Uterus (tissue), 4 donors: Measurements from ENCODE around the gene CTSK. TPM values are rescaled to one million over a fixed set of nuclear protein-coding genes. Genes with fewer than 3 reads are reported as not detected.
"Not testable (repeated sequence)": the region's sequence is repeated elsewhere in the genome, so short reads cannot be mapped to it uniquely, and the experiment has no call there.

Source experiments
- DNase-seq, 2 donors: peaks; one replicate each; pipeline ENCODE4 v3.0.0-alpha.2; 2019 to 2020
- H3K27ac ChIP-seq, 2 donors: fragments of 200-600 bp; sonication (generic); 1 replicate in 1 of 2; 2 replicates in 1 of 2; pipeline ENCODE4 v1.5.1; 2016 to 2018
- H3K27me3 ChIP-seq, 2 donors: fragments of 200-600 bp; sonication (generic); one replicate each; pipeline ENCODE4 v1.5.1; 2018 to 2019; ENCODE audit warnings: control low read depth in 1 of 2
- H3K36me3 ChIP-seq, 2 donors: fragments of 200-600 bp; sonication (generic); one replicate each; pipeline ENCODE4 v1.5.1; 2019; ENCODE audit warnings: control low read depth in 1 of 2
- H3K4me1 ChIP-seq, 2 donors: fragments of 200-600 bp; sonication (generic); one replicate each; pipeline ENCODE4 v1.5.1; 2018 to 2019; ENCODE audit warnings: control low read depth in 1 of 2
- H3K4me3 ChIP-seq, 2 donors: fragments of 200-600 bp; sonication (generic); 1 replicate in 1 of 2; 2 replicates in 1 of 2; pipeline ENCODE4 v1.5.1; 2018 to 2019; ENCODE audit warnings: mild to moderate bottlenecking in 1 of 2
- H3K9me3 ChIP-seq, 2 donors: fragments of 200-600 bp; sonication (generic); one replicate each; pipeline ENCODE4 v1.5.1; 2019; ENCODE audit warnings: control low read depth in 1 of 2
- POLR2A ChIP-seq, 2 donors: fragments of 450-650 bp; IDR thresholded peaks; one replicate each; pipeline ENCODE4 v1.6.1; 2016; ENCODE audit warnings: antibody characterized with exemption in 2 of 2, mild to moderate bottlenecking in 1 of 2, moderate library complexity in 1 of 2
- intact Hi-C: fragments of 100-400 bp; cut with DNase I; formaldehyde crosslinking; loops from one replicate; pipeline ENCODE4 v1.15.1; 2023; ENCODE audit warnings: low total_unique reads
- total RNA-seq, 4 donors: library from RNA; depleted of rRNA in 3 of 4; stranded (reverse); fragments of >200 nt in 3 of 4; gene quantifications; one replicate each; pipeline versions ENCODE4 v1.1.0 to v1.2.4, GENCODE V29; 2014 to 2023
- TF ChIP-seq, protein P1 (sequence below), 4 experiments: fragments of 200-600 bp in 2 of 4; fragments of 450-650 bp in 2 of 4; sonication (generic) in 2 of 4; IDR thresholded peaks; one replicate each; pipeline ENCODE4 v1.5.1; 2016 to 2019; ENCODE audit warnings: antibody characterized with exemption in 4 of 4, mild to moderate bottlenecking in 2 of 4, moderate library complexity in 1 of 4
- donor health status: DM: yes; HTN: yes; CAD: no.

CTSK gene
- total RNA-seq, 4 donors from 2014 or later: 83.5 to 168 (median 114) TPM

DNA sequence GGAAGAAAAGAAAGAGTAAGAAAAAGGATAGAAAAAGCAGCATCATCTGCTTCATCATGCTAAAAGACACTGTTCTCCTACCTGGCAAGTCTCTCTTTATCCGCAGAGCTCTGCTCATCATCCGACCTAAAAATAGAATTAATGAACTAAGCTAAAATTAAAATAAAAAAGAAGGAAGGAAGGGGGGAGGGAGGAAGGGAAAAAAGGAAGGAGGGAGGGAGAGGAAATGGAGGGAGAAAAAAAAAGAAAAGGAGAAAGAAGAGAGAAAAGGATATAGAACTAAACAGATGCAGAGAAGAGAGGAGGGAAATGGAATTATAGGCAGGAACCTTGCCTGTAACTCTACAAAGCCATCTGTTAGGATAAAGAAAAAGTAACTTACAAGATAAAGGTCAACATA, 34.3 kb upstream of the CTSK start:
- H3K4me3 ChIP-seq: no peak overlapping the region
- H3K27me3 ChIP-seq: no peaks in the 10 kb centered on the region
- H3K36me3 ChIP-seq: no peaks in the 10 kb centered on the region
- no peaks in the 10 kb centered on the region for H3K4me1 ChIP-seq
- H3K27ac ChIP-seq: peak overlapping the region in 1 of 2 donors; percentile 24
- intact Hi-C loops: no loop called here
- no peak for DNase-seq
- H3K9me3 ChIP-seq: no peaks in the 10 kb centered on the region
- TF ChIP-seq POLR2A (IDR thresholded peaks at IDR 0.05): no peak
- TF ChIP-seq, protein P1, sequence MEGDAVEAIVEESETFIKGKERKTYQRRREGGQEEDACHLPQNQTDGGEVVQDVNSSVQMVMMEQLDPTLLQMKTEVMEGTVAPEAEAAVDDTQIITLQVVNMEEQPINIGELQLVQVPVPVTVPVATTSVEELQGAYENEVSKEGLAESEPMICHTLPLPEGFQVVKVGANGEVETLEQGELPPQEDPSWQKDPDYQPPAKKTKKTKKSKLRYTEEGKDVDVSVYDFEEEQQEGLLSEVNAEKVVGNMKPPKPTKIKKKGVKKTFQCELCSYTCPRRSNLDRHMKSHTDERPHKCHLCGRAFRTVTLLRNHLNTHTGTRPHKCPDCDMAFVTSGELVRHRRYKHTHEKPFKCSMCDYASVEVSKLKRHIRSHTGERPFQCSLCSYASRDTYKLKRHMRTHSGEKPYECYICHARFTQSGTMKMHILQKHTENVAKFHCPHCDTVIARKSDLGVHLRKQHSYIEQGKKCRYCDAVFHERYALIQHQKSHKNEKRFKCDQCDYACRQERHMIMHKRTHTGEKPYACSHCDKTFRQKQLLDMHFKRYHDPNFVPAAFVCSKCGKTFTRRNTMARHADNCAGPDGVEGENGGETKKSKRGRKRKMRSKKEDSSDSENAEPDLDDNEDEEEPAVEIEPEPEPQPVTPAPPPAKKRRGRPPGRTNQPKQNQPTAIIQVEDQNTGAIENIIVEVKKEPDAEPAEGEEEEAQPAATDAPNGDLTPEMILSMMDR (IDR thresholded peaks at IDR 0.05): no peak

DNA sequence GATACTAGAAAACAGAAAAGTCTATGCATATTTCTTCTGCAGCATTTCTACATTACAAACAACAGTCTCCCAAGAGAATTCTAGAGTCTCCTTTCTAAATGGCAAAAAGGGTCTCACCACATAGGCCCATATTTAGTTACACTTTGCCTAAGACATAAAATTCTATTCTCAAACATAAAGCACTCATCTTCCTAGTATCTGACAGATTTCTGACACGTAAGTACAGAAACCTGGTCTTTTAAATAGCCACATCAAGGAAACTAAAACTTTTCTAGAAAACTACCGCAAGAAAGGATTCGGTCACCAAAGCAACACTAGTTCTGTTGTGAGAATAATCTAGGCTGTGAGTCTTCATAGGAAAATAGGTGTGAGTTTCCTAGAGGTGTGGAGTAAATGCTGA, 33.6 kb upstream of the CTSK start:
- intact Hi-C loops: no loop called here
- no peak overlapping the region for H3K4me3 ChIP-seq
- no peaks in the 10 kb centered on the region for H3K36me3 ChIP-seq
- H3K4me1 ChIP-seq: no peaks in the 10 kb centered on the region
- TF ChIP-seq POLR2A (IDR thresholded peaks at IDR 0.05): no peak
- TF ChIP-seq, protein P1 (IDR thresholded peaks at IDR 0.05): no peak
- no peaks in the 10 kb centered on the region for H3K9me3 ChIP-seq
- H3K27ac ChIP-seq: no peak overlapping the region
- no peaks in the 10 kb centered on the region for H3K27me3 ChIP-seq
- DNase-seq: no peak

DNA sequence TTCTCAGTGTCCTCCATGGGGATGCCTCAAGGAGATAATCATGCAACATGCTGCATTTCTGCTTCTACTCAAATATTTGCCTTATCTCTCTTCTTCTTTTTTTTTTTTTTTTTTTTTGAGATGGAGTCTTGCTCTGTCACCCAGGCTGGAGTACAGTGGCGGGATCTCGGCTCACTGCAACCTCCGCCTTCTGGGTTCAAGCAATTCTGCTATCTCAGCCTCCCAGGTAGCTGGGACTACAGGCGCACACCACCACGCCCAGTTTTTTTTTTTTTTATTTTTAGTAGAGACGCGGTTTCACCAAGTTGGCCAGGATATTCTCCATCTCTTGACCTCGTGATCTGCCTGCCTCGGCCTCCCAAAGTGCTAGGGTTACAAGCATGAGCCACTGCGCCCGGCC, 32.8 kb upstream of the CTSK start:
- H3K36me3 ChIP-seq, H3K4me3 ChIP-seq, H3K27ac ChIP-seq, DNase-seq, intact Hi-C loops, H3K4me1 ChIP-seq, H3K27me3 ChIP-seq, H3K9me3 ChIP-seq: not testable (repeated sequence)

DNA sequence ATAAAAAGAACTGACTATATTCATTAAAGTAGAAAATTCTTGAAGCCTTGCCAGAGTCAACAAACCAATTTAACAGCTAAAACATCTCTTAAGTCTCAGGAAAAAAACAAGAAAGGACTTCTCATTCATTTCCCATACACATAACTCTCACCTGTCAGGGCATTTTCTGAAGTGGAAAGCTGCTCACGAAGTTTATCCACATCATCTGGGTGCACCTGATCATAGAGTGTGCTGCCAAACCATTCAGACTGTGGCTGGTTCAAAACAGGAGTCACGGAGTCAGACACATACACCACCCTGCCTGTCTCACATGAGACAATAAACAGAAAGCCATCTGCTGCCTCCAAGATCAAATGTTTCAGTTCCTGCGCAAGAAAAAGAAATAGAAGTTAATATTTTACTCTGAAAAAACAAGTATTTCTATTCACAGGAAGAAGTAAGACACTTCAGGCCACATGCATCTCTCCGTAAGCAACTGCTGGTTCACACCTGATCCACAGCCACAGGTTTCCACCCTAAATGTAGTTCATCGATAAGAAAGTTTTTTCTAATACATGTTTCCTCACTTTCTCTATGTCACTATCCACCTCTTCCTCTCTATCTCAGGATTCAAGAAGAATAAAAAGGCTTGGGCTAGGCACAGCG, 28.2 kb upstream of the CTSK start:
- no peak for DNase-seq
- TF ChIP-seq, protein P1 (IDR thresholded peaks at IDR 0.05): no peak
- TF ChIP-seq POLR2A (IDR thresholded peaks at IDR 0.05): no peak
- Histone ChIP-seq H3K4me1 (no peaks in the 10 kb centered on the region), H3K27me3 (no peaks in the 10 kb centered on the region), H3K9me3 (no peaks in the 10 kb centered on the region), H3K36me3 (no peaks in the 10 kb centered on the region), H3K4me3 (no peak overlapping the region), H3K27ac (peak overlapping the region; percentile 1 to 45)
- intact Hi-C loops: no loop called here

DNA sequence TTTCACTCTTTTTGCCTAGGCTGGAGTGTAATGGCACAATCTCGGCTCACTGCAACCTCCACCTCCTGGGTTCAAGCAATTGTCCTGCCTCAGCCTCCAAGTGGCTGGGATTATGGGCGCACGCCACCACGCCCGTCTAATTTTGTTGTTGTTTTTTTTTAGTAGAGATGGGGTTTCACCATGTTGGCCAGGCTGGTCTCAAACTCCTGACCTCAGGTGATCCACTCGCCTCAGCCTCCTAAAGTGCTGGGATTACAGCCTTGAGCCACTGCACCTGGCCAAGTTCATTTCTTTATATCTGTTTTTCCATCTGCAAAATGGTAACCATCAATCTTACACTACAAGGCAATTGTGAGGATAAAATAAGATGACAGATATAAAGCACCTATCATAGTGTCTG, 25.9 kb upstream of the CTSK start:
- intact Hi-C loops, H3K27me3 ChIP-seq, H3K4me1 ChIP-seq, DNase-seq, H3K4me3 ChIP-seq, H3K9me3 ChIP-seq, H3K36me3 ChIP-seq, H3K27ac ChIP-seq: not testable (repeated sequence)

DNA sequence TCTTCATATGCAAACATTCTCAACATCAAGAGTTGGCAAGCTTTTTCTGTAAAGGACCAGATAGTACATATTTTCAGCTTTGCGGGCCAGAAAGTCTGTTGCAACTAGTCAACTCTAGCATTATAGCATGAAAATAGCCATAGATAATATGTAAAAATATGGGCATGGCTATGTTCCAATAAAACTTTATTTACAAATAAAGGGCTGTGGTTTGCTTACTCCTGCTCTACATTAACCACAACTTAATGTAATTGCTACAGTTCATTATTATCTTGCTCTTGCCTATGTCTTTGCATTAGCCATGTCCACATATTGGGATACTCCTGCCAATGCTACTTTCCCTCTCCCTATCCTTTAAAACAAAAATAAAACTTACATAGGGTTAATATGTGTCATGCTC, 24.5 kb upstream of the CTSK start:
- no peaks in the 10 kb centered on the region for H3K4me1 ChIP-seq
- TF ChIP-seq, protein P1 (IDR thresholded peaks at IDR 0.05): no peak
- no peak for TF ChIP-seq POLR2A (IDR thresholded peaks at IDR 0.05)
- no peaks in the 10 kb centered on the region for H3K36me3 ChIP-seq
- DNase-seq: no peak
- H3K4me3 ChIP-seq: no peak overlapping the region
- intact Hi-C loops: no loop called here
- H3K9me3 ChIP-seq: no peaks in the 10 kb centered on the region
- no peaks in the 10 kb centered on the region for H3K27me3 ChIP-seq
- H3K27ac ChIP-seq: no peak overlapping the region
